Skeletal muscle tissue (tissue), 4 donors: Measurements from ENCODE around the gene GEMIN8. TPM values are rescaled to one million over a fixed set of nuclear protein-coding genes. Genes with fewer than 3 reads are reported as not detected.

Experiments used
- H3K27ac ChIP-seq: one replicate; pipeline ENCODE4 v1.7.0; 2013; ENCODE audit warnings: mild to moderate bottlenecking, low read depth, low read length, inconsistent platforms
- H3K27me3 ChIP-seq, 3 donors: one replicate each; pipeline ENCODE4 v1.7.0; 2013; ENCODE audit warnings: low read length in 3 of 3; ENCODE audit not compliant: control insufficient read depth in 3 of 3, insufficient read depth in 3 of 3
- H3K36me3 ChIP-seq, 3 donors: one replicate each; pipeline ENCODE4 v1.7.0; 2013; ENCODE audit warnings: low read length in 3 of 3; ENCODE audit not compliant: control insufficient read depth in 3 of 3, insufficient read depth in 3 of 3
- H3K4me1 ChIP-seq, 3 donors: one replicate each; pipeline ENCODE4 v1.7.0; 2013; ENCODE audit warnings: low read length in 3 of 3, mild to moderate bottlenecking in 3 of 3; ENCODE audit not compliant: control insufficient read depth in 3 of 3, insufficient read depth in 3 of 3
- H3K4me3 ChIP-seq, 3 donors: one replicate each; pipeline ENCODE4 v1.7.0; 2013; ENCODE audit warnings: low read length in 3 of 3
- H3K9ac ChIP-seq, 3 donors: one replicate each; pipeline ENCODE4 v1.7.0; 2013; ENCODE audit warnings: low read length in 3 of 3, mild to moderate bottlenecking in 3 of 3, moderate library complexity in 2 of 3, low read depth in 1 of 3
- H3K9me3 ChIP-seq, 3 donors: one replicate each; pipeline ENCODE4 v1.7.0; 2013; ENCODE audit warnings: low read length in 3 of 3; ENCODE audit not compliant: control insufficient read depth in 3 of 3
- total RNA-seq: library from RNA; depleted of rRNA; stranded (reverse); fragments of >200 nt; gene quantifications from one replicate; pipeline ENCODE4 v1.2.3, GENCODE V29; 2014
- donor health status: Osteomylitis.

The GEMIN8 gene
- total RNA-seq, 1 donor from 2014 or later = 13.0 TPM

DNA sequence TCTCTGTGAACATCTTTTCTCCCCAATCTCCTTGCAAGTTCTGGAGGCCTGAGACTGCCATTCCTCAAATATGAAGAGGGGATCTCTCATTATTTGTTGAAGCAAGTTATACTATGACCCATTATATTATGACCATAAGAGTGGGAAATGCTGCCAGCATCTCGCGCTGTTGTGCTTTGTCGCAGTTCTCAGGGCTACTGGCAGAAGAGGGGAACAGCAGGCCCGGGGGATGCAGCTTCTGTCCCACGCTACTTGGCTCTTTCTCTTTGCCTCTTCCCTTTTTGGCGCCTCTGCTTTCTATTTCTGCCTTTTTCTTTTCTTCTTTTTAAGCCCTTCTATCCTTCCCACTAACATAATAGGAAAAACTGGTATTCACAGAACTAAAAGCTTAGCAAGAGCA is 64.2 kb downstream of the GEMIN8 start:
- Histone ChIP-seq H3K27me3 (no peaks in the 10 kb centered on the region), H3K4me3 (no peak overlapping the region), H3K9me3 (peaks cover 0 to 4% (median 0%) of the 10 kb centered on the region in 3 donors), H3K27ac (no peak overlapping the region), H3K4me1 (no peaks in the 10 kb centered on the region), H3K9ac (no peak overlapping the region), H3K36me3 (no peaks in the 10 kb centered on the region)

DNA sequence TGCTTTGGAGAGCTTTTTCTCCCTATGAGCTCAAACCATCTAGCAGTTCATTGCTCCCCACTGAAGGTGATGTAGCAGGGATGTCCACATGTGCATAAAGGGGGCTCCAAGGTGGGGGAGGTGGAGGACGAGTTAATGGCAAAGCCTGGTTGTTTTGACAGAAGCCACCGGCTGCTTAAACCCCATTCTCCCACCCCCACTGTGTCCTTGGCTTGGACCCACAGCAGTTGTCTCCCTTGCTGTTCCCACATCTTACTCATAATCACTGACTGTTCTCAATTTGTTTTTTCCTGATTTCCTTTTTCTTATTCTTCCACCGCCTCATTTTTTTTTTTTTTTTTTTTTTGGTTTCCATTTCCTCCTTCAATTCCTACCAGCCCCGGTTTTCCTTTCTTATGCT is 72.7 kb downstream of the GEMIN8 start:
- Histone ChIP-seq H3K27me3 (peaks cover 0 to 4% (median 0%) of the 10 kb centered on the region in 3 donors), H3K9me3 (peaks cover 0 to 4% (median 0%) of the 10 kb centered on the region in 3 donors), H3K36me3 (no peaks in the 10 kb centered on the region), H3K4me1 (no peaks in the 10 kb centered on the region), H3K27ac (no peak overlapping the region), H3K4me3 (no peak overlapping the region), H3K9ac (no peak overlapping the region)

Other genes with a start within 250 kb of the GEMIN8 start
- gene GPM6B, start 212.8 kb downstream of the GEMIN8 start, total RNA-seq = 18.8 TPM